Activated T-cell treated with anti-CD3 and anti-CD28 coated beads, Interleukin-2, amount 50 U/mL, for 72 hours (primary cell): ENCODE data around the gene GJC1. TPM values are rescaled to one million over a fixed set of nuclear protein-coding genes. Genes with fewer than 3 reads are reported as not detected.

ENCODE experiments used
- ATAC-seq, 2 donors: fragments of 150-1000 bp; cut with Tn5 transposase; replicated peaks in 1 of 2; 2 replicates each; pipeline ENCODE4 v1.10.0; 2021; ENCODE audit warnings: moderate library complexity in 2 of 2, mild to moderate bottlenecking in 1 of 2
- DNase-seq, 2 donors: peaks; one replicate each; pipeline ENCODE4 v3.0.0; 2021 to 2022; ENCODE audit warnings: mixed read lengths in 1 of 2
- H3K27ac Mint-ChIP-seq: one replicate; pipeline ENCODE4 v1.8.0; 2022; ENCODE audit warnings: mild to moderate bottlenecking, moderate library complexity, mixed read lengths
- H3K27me3 Mint-ChIP-seq: one replicate; pipeline ENCODE4 v1.8.0; 2022; ENCODE audit warnings: low read depth, mixed read lengths
- H3K36me3 Mint-ChIP-seq, 2 donors: one replicate each; pipeline ENCODE4 v1.8.0; 2022; ENCODE audit warnings: mixed read lengths in 2 of 2, mild to moderate bottlenecking in 1 of 2; ENCODE audit not compliant: insufficient read depth in 2 of 2
- H3K4me1 Mint-ChIP-seq: one replicate; pipeline ENCODE4 v1.8.0; 2022; ENCODE audit warnings: low read depth, mixed read lengths
- H3K4me3 Mint-ChIP-seq, 2 donors: one replicate each; pipeline ENCODE4 v1.8.0; 2022; ENCODE audit warnings: mild to moderate bottlenecking in 2 of 2, mixed read lengths in 2 of 2, moderate library complexity in 2 of 2
- H3K9me3 Mint-ChIP-seq, 2 donors: one replicate each; pipeline ENCODE4 v1.8.0; 2022; ENCODE audit warnings: mixed read lengths in 2 of 2
- total RNA-seq, 2 donors: library from RNA; stranded (reverse); gene quantifications; one replicate each; pipeline ENCODE4 v1.2.3, GENCODE V29; 2022

The GJC1 gene
- total RNA-seq, 2 donors from 2014 or later, result 2.3 to 4.7 TPM

GRCh38 chr17:44752953-44753861 is 76.9 kb downstream of the GJC1 start:
- peaks cover 0 to 3% of the 10 kb centered on the region in 2 donors for H3K36me3 Mint-ChIP-seq
- H3K4me1 Mint-ChIP-seq, result no peaks in the 10 kb centered on the region
- DNase-seq (no peak), ATAC-seq (no peak)
- no peak overlapping the region for H3K4me3 Mint-ChIP-seq
- H3K27ac Mint-ChIP-seq, result no peak overlapping the region
- no peaks in the 10 kb centered on the region for H3K9me3 Mint-ChIP-seq
- peaks cover 13% of the 10 kb centered on the region for H3K27me3 Mint-ChIP-seq

GRCh38 chr17:44751806-44752205 is 78.3 kb downstream of the GJC1 start:
- Mint-ChIP-seq H3K27ac (no peak overlapping the region), H3K27me3 (no peaks in the 10 kb centered on the region), H3K36me3 (peaks cover 0 to 3% of the 10 kb centered on the region in 2 donors), H3K4me1 (no peaks in the 10 kb centered on the region), H3K4me3 (no peak overlapping the region), H3K9me3 (no peaks in the 10 kb centered on the region)
- ATAC-seq, result no peak
- DNase-seq, result no peak

DNA sequence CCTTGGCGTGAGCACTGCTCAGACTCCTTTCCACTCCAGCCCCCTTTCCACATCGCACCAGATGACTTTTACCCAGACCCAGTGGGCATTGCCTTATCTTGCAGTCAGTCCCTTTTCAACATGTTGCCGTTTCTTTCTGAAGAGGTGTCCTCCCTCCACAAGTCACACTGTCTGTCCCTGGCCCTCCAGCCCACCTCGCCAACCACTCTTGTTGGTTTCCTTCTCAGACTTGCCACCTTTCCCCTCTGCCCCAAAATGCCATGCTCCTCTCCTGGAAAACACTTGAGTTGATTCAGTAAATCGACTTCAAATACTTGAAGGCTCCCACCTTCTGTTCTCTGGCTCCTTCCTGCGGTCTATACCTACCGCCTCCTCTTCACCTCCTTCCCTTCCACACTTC is 78.8 kb downstream of the GJC1 start:
- Mint-ChIP-seq H3K27me3 (no peaks in the 10 kb centered on the region), H3K27ac (no peak overlapping the region), H3K4me3 (no peak overlapping the region), H3K9me3 (no peaks in the 10 kb centered on the region), H3K4me1 (no peaks in the 10 kb centered on the region), H3K36me3 (peaks cover 0 to 3% of the 10 kb centered on the region in 2 donors)
- DNase-seq, result no peak
- no peak for ATAC-seq

DNA sequence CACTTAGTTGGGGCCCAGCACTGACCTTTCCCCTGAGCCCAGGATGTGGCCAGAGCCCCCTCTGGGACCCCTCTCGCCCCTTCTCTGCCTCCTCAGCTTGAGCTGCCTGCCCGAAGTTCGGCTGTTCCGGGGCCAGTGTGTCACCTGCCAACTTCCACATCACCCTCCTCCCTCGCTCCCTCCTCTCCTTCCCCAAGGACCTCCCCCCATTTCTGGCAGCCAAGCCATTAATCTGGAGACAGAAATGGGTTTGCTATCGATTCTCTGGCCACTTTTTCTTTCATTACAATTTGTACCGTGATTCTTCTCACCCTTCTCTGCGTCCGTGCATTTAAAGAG is 80.1 kb downstream of the GJC1 start:
- H3K4me3 Mint-ChIP-seq, result no peak overlapping the region
- no peaks in the 10 kb centered on the region for H3K27me3 Mint-ChIP-seq
- H3K27ac Mint-ChIP-seq, result no peak overlapping the region
- DNase-seq (no peak), ATAC-seq (no peak)
- no peaks in the 10 kb centered on the region for H3K9me3 Mint-ChIP-seq
- H3K4me1 Mint-ChIP-seq, result no peaks in the 10 kb centered on the region
- H3K36me3 Mint-ChIP-seq, result peaks cover 0 to 3% of the 10 kb centered on the region in 2 donors

GRCh38 chr17:44749076-44749979 is 80.8 kb downstream of the GJC1 start:
- no peak overlapping the region for H3K4me3 Mint-ChIP-seq
- no peaks in the 10 kb centered on the region for H3K4me1 Mint-ChIP-seq
- no peaks in the 10 kb centered on the region for H3K9me3 Mint-ChIP-seq
- H3K27me3 Mint-ChIP-seq, result no peaks in the 10 kb centered on the region
- H3K36me3 Mint-ChIP-seq, result peaks cover 0 to 3% of the 10 kb centered on the region in 2 donors
- DNase-seq, result no peak
- no peak for ATAC-seq
- no peak overlapping the region for H3K27ac Mint-ChIP-seq

Other genes with a start within 250 kb of the GJC1 start
- gene MEIOC, start 173.8 kb downstream of the GJC1 start, total RNA-seq, result under 1 TPM in 1 of 2 donors, not detected in 1; 0.82 TPM
- gene CCDC43, start 140.5 kb downstream of the GJC1 start, total RNA-seq, result 10 to 100 TPM; 22.7 to 25.2 TPM
- gene DBF4B, start 121.6 kb downstream of the GJC1 start, total RNA-seq, result 10 to 100 TPM; 24.7 to 34.4 TPM
- gene ADAM11, start 71.3 kb downstream of the GJC1 start, total RNA-seq, result 1 to 10 TPM in 1 of 2 donors, under 1 TPM in 1; 0.56 to 1.6 TPM
- not detected for gene HIGD1B, start 17.6 kb upstream of the GJC1 start, total RNA-seq
- gene EFTUD2, start 69.2 kb upstream of the GJC1 start, total RNA-seq, result 100 to 1,000 TPM; 123 to 132 TPM
- not detected for gene GFAP, start 85.2 kb upstream of the GJC1 start, total RNA-seq
- 10 to 100 TPM; 33.0 to 48.1 TPM for gene KIF18B, start 117.5 kb upstream of the GJC1 start, total RNA-seq
- 1 to 10 TPM in 1 of 2 donors, under 1 TPM in 1; 0.94 to 2.0 TPM for gene C1QL1, start 138.0 kb upstream of the GJC1 start, total RNA-seq
- 10 to 100 TPM; 42.0 to 59.2 TPM for gene DCAKD, start 221.3 kb upstream of the GJC1 start, total RNA-seq
- gene NMT1, start 231.0 kb upstream of the GJC1 start, total RNA-seq, result 100 to 1,000 TPM; 130 to 145 TPM